ENCODE measurements around the gene FRY.

- TF ChIP-seq CTCF (IDR thresholded peaks at IDR 0.05; ENCODE audit: low read depth, low read length) (no peak), EZH2phosphoT487 (IDR thresholded peaks at IDR 0.05; ENCODE audit: low read depth) (no peak)
Measured at GRCh38 chr13:32323912-32324311, 292.3 kb downstream of the FRY start.
